B cell (primary cell): ENCODE results near the gene MON2. TPM values are rescaled to one million over a fixed set of nuclear protein-coding genes. Genes with fewer than 3 reads are reported as not detected.

Source experiments
- ATAC-seq: fragments of 200-7000 bp; cut with Tn5 transposase; one replicate; pipeline ENCODE4 v1.10.0; 2021; ENCODE audit warnings: low read depth, mild to moderate bottlenecking, moderate number of reproducible peaks, moderate library complexity
- CTCF ChIA-PET: fragments of 350-600 bp; sonication (Branson Sonifier 250); formaldehyde crosslinking; loops from one replicate; lab custom pipeline; 2021; ENCODE audit warnings: antibody characterized with exemption, inconsistent platforms; lab: Charles Lee
- POLR2A ChIA-PET: fragments of 350-600 bp; sonication (Branson Sonifier 250); formaldehyde crosslinking; loops from one replicate; lab custom pipeline; 2021; ENCODE audit warnings: antibody characterized with exemption; lab: Charles Lee
- DNase-seq: peaks from one replicate; pipeline ENCODE4 v3.0.0; 2013
- H2AFZ ChIP-seq: 2 replicates; pipeline ENCODE4 v1.6.1; 2012; ENCODE audit warnings: mild to moderate bottlenecking, low read depth, low read length; ENCODE audit not compliant: insufficient read depth, poor library complexity, severe bottlenecking
- H3K27ac ChIP-seq, 2 donors: 1 replicate in 1 of 2; 2 replicates in 1 of 2; pipeline ENCODE4 v1.5.1; 2012 to 2013; ENCODE audit warnings: low read length in 2 of 2, mild to moderate bottlenecking in 2 of 2, moderate library complexity in 1 of 2
- H3K27me3 ChIP-seq, 4 experiments: fragments of 200-600 bp in 1 of 4; sonication (generic) in 1 of 4; replicated peaks in 1 of 4; 1 replicate in 2 of 4; 2 replicates in 2 of 4; pipeline versions ENCODE4 v1.6.1 to v1.7.0; 2013 to 2016; ENCODE audit warnings: low read length in 3 of 4, mild to moderate bottlenecking in 2 of 4, mixed read lengths in 1 of 4, moderate library complexity in 1 of 4; ENCODE audit not compliant: insufficient read depth in 4 of 4, control insufficient read depth in 3 of 4; ENCODE audit errors: control extremely low read depth in 1 of 4
- H3K36me3 ChIP-seq, 2 experiments: replicated peaks in 1 of 2; 1 replicate in 1 of 2; 2 replicates in 1 of 2; pipeline versions ENCODE4 v1.6.1 to v1.7.1; 2013; ENCODE audit warnings: low read length in 1 of 2; ENCODE audit not compliant: insufficient read depth in 2 of 2, control insufficient read depth in 1 of 2; ENCODE audit errors: control extremely low read depth in 1 of 2, extremely low read depth in 1 of 2
- H3K4me1 ChIP-seq, 2 donors: fragments of 200-600 bp in 1 of 2; sonication (generic) in 1 of 2; 1 replicate in 1 of 2; 2 replicates in 1 of 2; pipeline versions ENCODE4 v1.5.1 to v1.6.1; 2013 to 2017; ENCODE audit warnings: low read length in 2 of 2; ENCODE audit not compliant: control insufficient read depth in 2 of 2, insufficient read depth in 2 of 2
- H3K4me2 ChIP-seq: replicated peaks from 2 replicates; pipeline ENCODE3; 2012; ENCODE audit warnings: mild to moderate bottlenecking, low read depth, low read length; ENCODE audit not compliant: poor library complexity, severe bottlenecking
- H3K4me3 ChIP-seq, 5 experiments: fragments of 200-600 bp in 1 of 5; sonication (generic) in 1 of 5; 1 replicate in 3 of 5; 2 replicates in 2 of 5; pipeline versions ENCODE4 v1.5.1 to v1.7.0; 2011 to 2016; ENCODE audit warnings: low read length in 4 of 5, mild to moderate bottlenecking in 4 of 5, low read depth in 2 of 5, control low read depth in 1 of 5, moderate library complexity in 1 of 5; ENCODE audit not compliant: insufficient read depth in 1 of 5; ENCODE audit errors: control extremely low read depth in 1 of 5, extremely low read depth in 1 of 5
- H3K79me2 ChIP-seq: fragments of 200-600 bp; sonication (generic); one replicate; pipeline ENCODE4 v1.6.0; 2016; ENCODE audit warnings: low read length; ENCODE audit not compliant: control insufficient read depth, insufficient read depth
- H3K9ac ChIP-seq: fragments of 200-600 bp; sonication (generic); 2 replicates; pipeline ENCODE4 v1.6.1; 2017; ENCODE audit warnings: mild to moderate bottlenecking, low read length, moderate library complexity
- H3K9me3 ChIP-seq, 3 donors: one replicate each; pipeline versions ENCODE4 v1.6.1 to v1.7.1; 2013; ENCODE audit warnings: low read length in 2 of 3; ENCODE audit not compliant: control insufficient read depth in 2 of 3, insufficient read depth in 1 of 3; ENCODE audit errors: control extremely low read depth in 1 of 3
- H4K20me1 ChIP-seq: 2 replicates; pipeline ENCODE4 v1.6.0; 2012; ENCODE audit warnings: mild to moderate bottlenecking, low read length; ENCODE audit not compliant: insufficient read depth, control insufficient read depth, poor library complexity, severe bottlenecking
- H3K27ac Mint-ChIP-seq: one replicate; pipeline ENCODE4 v1.8.0; 2021; ENCODE audit warnings: mixed read lengths
- H3K27me3 Mint-ChIP-seq: one replicate; pipeline ENCODE4 v1.8.0; 2021; ENCODE audit warnings: mixed read lengths
- H3K4me1 Mint-ChIP-seq: one replicate; pipeline ENCODE4 v1.8.0; 2021; ENCODE audit warnings: mixed read lengths
- H3K4me3 Mint-ChIP-seq: one replicate; pipeline ENCODE4 v1.8.0; 2021; ENCODE audit warnings: mixed read lengths
- H3K9me3 Mint-ChIP-seq: one replicate; pipeline ENCODE4 v1.8.0; 2022; ENCODE audit warnings: mixed read lengths; ENCODE audit not compliant: insufficient read depth
- EZH2 ChIP-seq: IDR thresholded peaks from 2 replicates; pipeline ENCODE4 v1.6.1; 2012; ENCODE audit warnings: borderline replicate concordance, low read depth, mild to moderate bottlenecking, moderate library complexity, low read length; ENCODE audit not compliant: insufficient read depth, poor library complexity, severe bottlenecking
- WGBS: methylation state at CpG from one replicate; pipeline ENCODE4 v1.1.5; 2013; ENCODE audit warnings: missing lambda C conversion rate; ENCODE audit not compliant: insufficient coverage; 5-methylcytosine and 5-hydroxymethylcytosine counted together
- intact Hi-C: fragments of 100-400 bp; cut with micrococcal nuclease; formaldehyde crosslinking; loops from one replicate; pipeline ENCODE4 v1.10.0; 2022
- polyA plus RNA-seq: library from polyadenylated mRNA; depleted of rRNA; stranded (reverse); fragments of >200 nt; gene quantifications from 2 replicates; pipeline ENCODE4 v1.2.3, GENCODE V29; 2012
- total RNA-seq, 2 donors: library from RNA; stranded (reverse); fragments of 120-200 nt in 1 of 2; gene quantifications; 1 replicate in 1 of 2; 2 replicates in 1 of 2; pipeline versions ENCODE4 v1.2.3 to v1.2.4, GENCODE V29; 2013 to 2022
- TF ChIP-seq, protein P1 (sequence below): fragments of 200-600 bp; IDR thresholded peaks from one replicate; pipeline ENCODE4 v1.8.0; 2022; ENCODE audit warnings: antibody characterized with exemption, mild to moderate bottlenecking

The MON2 gene
- total and polyA plus RNA-seq, 2 donors (not counting 1 experiment from before 2014, with no cell fraction given): 18.9 to 104 TPM

DNA sequence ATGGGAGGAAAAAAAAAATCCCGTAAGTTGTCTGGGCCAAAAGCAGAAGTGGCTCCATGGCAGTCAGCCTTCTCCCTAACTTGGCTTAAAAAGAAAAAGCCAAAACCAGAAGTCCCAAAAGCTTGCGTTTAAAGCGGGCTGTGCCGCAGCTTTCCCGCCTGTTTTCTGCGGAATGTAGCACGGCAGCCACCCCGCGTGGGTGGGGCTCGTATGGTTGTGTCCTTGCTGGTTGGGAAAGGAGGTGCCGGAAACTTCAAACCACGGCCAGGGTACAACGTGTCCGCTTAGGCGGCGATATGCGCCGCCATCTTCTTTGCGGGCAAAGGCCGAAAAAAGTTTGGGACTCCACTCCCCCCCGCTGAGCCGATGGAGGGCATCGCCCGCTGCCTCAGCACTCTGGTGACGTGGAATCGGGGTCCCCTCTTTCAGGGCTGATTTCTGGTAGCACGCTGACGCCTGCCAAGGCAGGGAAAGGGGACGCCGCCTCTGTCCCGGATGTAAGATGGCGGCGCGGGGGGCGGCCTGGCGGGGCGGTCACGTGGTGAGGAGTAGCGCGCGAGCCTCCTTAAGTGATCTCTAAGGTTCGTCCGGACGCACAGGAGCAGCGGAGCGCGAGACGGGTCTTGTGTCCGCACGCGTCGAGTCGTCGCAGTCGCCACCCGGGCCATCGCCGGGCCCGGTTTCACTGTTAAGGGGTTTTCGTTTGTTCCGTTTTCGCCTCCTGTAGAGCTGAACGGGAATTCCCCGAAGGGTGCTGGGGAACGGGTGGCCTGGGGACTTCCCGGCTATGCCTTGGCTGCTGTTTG is 135.8 kb downstream of the MON2 start:
- H3K9me3 ChIP-seq: no peaks in the 10 kb centered on the region
- H3K9ac ChIP-seq: peak overlapping the region; percentile 99
- ATAC-seq (peak; percentile 65), DNase-seq (peak; percentile 99)
- Mint-ChIP-seq H3K9me3 (no peaks in the 10 kb centered on the region), H3K4me1 (peaks cover 40% of the 10 kb centered on the region), H3K27me3 (no peaks in the 10 kb centered on the region), H3K4me3 (peak overlapping the region; percentile 94), H3K27ac (peak overlapping the region; percentile 100)
- ChIA-PET CTCF (interaction anchor here (0.7 to 2.7 kb wide), 13 partner anchors 13 to 342 kb away, joined by 3 to 22 read pairs (median 4); partner anchors contain the start of gene USP15), POLR2A (interaction anchor here (0.7 to 2.5 kb wide), 5 partner anchors 13 to 343 kb away, joined by 3 to 14 read pairs (median 6); partner anchors contain the start of genes MON2 and USP15)
- peak overlapping the region; percentile 75 for H3K4me2 ChIP-seq
- no peaks in the 10 kb centered on the region for H3K36me3 ChIP-seq
- WGBS: under 1% methylated on average over 66 of the region's 66 CpGs
- H3K27me3 ChIP-seq: no peaks in the 10 kb centered on the region
- H3K4me1 ChIP-seq: peaks cover 17 to 22% of the 10 kb centered on the region in 2 donors
- H3K27ac ChIP-seq: peak overlapping the region; percentile 99 to 100
- TF ChIP-seq, protein P1, sequence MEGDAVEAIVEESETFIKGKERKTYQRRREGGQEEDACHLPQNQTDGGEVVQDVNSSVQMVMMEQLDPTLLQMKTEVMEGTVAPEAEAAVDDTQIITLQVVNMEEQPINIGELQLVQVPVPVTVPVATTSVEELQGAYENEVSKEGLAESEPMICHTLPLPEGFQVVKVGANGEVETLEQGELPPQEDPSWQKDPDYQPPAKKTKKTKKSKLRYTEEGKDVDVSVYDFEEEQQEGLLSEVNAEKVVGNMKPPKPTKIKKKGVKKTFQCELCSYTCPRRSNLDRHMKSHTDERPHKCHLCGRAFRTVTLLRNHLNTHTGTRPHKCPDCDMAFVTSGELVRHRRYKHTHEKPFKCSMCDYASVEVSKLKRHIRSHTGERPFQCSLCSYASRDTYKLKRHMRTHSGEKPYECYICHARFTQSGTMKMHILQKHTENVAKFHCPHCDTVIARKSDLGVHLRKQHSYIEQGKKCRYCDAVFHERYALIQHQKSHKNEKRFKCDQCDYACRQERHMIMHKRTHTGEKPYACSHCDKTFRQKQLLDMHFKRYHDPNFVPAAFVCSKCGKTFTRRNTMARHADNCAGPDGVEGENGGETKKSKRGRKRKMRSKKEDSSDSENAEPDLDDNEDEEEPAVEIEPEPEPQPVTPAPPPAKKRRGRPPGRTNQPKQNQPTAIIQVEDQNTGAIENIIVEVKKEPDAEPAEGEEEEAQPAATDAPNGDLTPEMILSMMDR: no peak
- TF ChIP-seq EZH2: no peak
- H4K20me1 ChIP-seq: no peaks in the 10 kb centered on the region
- intact Hi-C loops: loop anchor here (1.0 to 10.0 kb wide), 8 partner anchors 22 to 1850 kb away; partner anchors contain the start of genes KICS2, MON2, RXYLT1 and TBK1
- peaks cover 38% of the 10 kb centered on the region for H3K79me2 ChIP-seq
- H2AFZ ChIP-seq: peak overlapping the region; percentile 85
- peak overlapping the region; percentile 81 to 89 (median 82) for H3K4me3 ChIP-seq
